CD4-positive, alpha-beta memory T cell (primary cell): ENCODE results near the gene ARAP1. TPM values are rescaled to one million over a fixed set of nuclear protein-coding genes. Genes with fewer than 3 reads are reported as not detected.

Experiments
- CTCF ChIA-PET: fragments of 350-600 bp; sonication (Branson Sonifier 250); formaldehyde crosslinking; loops from one replicate; lab custom pipeline; 2021; ENCODE audit warnings: inconsistent platforms; ENCODE audit not compliant: partially characterized antibody; lab: Charles Lee
- POLR2A ChIA-PET: fragments of 350-600 bp; sonication (Branson Sonifier 250); formaldehyde crosslinking; loops from one replicate; lab custom pipeline; 2021; ENCODE audit not compliant: partially characterized antibody; lab: Charles Lee
- DNase-seq, 5 donors: peaks; one replicate each; pipeline versions ENCODE4 v3.0.0 to v3.0.0-alpha.2; 2020 to 2022; ENCODE audit warnings: mixed read lengths in 1 of 5
- H3K27ac ChIP-seq: one replicate; pipeline ENCODE4 v1.7.0; 2013; ENCODE audit warnings: low read depth, low read length
- H3K27me3 ChIP-seq: 2 replicates; pipeline ENCODE4 v1.7.0; 2013; ENCODE audit warnings: mild to moderate bottlenecking, low read length, moderate library complexity; ENCODE audit not compliant: insufficient read depth
- H3K36me3 ChIP-seq: 2 replicates; pipeline ENCODE4 v1.7.0; 2013; ENCODE audit warnings: mild to moderate bottlenecking, low read length, moderate library complexity; ENCODE audit not compliant: insufficient read depth
- H3K4me1 ChIP-seq: 2 replicates; pipeline ENCODE4 v1.7.0; 2013; ENCODE audit warnings: mild to moderate bottlenecking, low read length, moderate library complexity; ENCODE audit not compliant: insufficient read depth
- H3K4me3 ChIP-seq, 2 donors: one replicate each; pipeline ENCODE4 v1.7.0; 2013; ENCODE audit warnings: low read length in 2 of 2, mild to moderate bottlenecking in 1 of 2
- H3K9me3 ChIP-seq, 2 donors: one replicate each; pipeline ENCODE4 v1.7.0; 2013; ENCODE audit warnings: low read length in 2 of 2, control low read depth in 1 of 2; ENCODE audit not compliant: control insufficient read depth in 1 of 2
- H3K27ac Mint-ChIP-seq, 7 donors: one replicate each; pipeline ENCODE4 v1.8.0; 2020 to 2021; ENCODE audit warnings: mixed read lengths in 7 of 7, mild to moderate bottlenecking in 6 of 7, inconsistent platforms in 3 of 7, moderate library complexity in 3 of 7
- H3K27me3 Mint-ChIP-seq, 2 donors: one replicate each; pipeline ENCODE4 v1.8.0; 2020 to 2021; ENCODE audit warnings: mixed read lengths in 2 of 2
- H3K36me3 Mint-ChIP-seq, 2 donors: one replicate each; pipeline ENCODE4 v1.8.0; 2020 to 2021; ENCODE audit warnings: mixed read lengths in 2 of 2, inconsistent platforms in 1 of 2, mild to moderate bottlenecking in 1 of 2
- H3K4me1 Mint-ChIP-seq, 4 donors: one replicate each; pipeline ENCODE4 v1.8.0; 2020 to 2021; ENCODE audit warnings: mixed read lengths in 4 of 4, mild to moderate bottlenecking in 1 of 4
- H3K4me3 Mint-ChIP-seq, 8 donors: one replicate each; pipeline ENCODE4 v1.8.0; 2020 to 2021; ENCODE audit warnings: mixed read lengths in 8 of 8, mild to moderate bottlenecking in 7 of 8, moderate library complexity in 6 of 8, inconsistent platforms in 3 of 8
- H3K9me3 Mint-ChIP-seq, 8 donors: one replicate each; pipeline ENCODE4 v1.8.0; 2020 to 2021; ENCODE audit warnings: mixed read lengths in 8 of 8, mild to moderate bottlenecking in 5 of 8, inconsistent platforms in 3 of 8, moderate library complexity in 1 of 8
- intact Hi-C: fragments of 100-400 bp; cut with micrococcal nuclease; formaldehyde crosslinking; loops from one replicate; pipeline ENCODE4 v1.15.1; 2023
- microRNA-seq: library from miRNA; unstranded; fragments of <30 nt; microRNA quantifications from one replicate; pipeline ENCODE4 v1.2.0, GENCODE V29; 2021; ENCODE audit warnings: borderline replicate concordance, borderline number of aligned reads, borderline microRNAs expressed, mixed read lengths
- polyA plus RNA-seq, 2 donors: library from polyadenylated mRNA; unstranded; fragments of 300-500 nt; fragmentation: Illumina TruSeq; gene quantifications; one replicate each; pipeline ENCODE4 v1.2.3, GENCODE V29; 2021
- total RNA-seq, 2 experiments: library from RNA; stranded (reverse); gene quantifications; one replicate each; pipeline ENCODE4 v1.2.3, GENCODE V29; 2021

The ARAP1 gene
- total and polyA plus RNA-seq, 4 experiments from 2014 or later = 9.5 to 157 (median 90.1) TPM

- no peak for DNase-seq
- H3K9me3 Mint-ChIP-seq = no peaks in the 10 kb centered on the region
- Histone ChIP-seq H3K36me3 (no peaks in the 10 kb centered on the region), H3K27ac (no peak overlapping the region), H3K27me3 (peaks cover 6% of the 10 kb centered on the region), H3K4me1 (no peaks in the 10 kb centered on the region), H3K4me3 (no peak overlapping the region), H3K9me3 (no peaks in the 10 kb centered on the region)
- no peaks in the 10 kb centered on the region for H3K36me3 Mint-ChIP-seq
- H3K4me3 Mint-ChIP-seq = no peak overlapping the region
- ChIA-PET CTCF (interaction anchor here (0.8 kb wide), 1 partner anchor 51 kb away, joined by 3 read pairs; no protein-coding TSS in a partner anchor), POLR2A (no interaction called here)
- intact Hi-C loops = no loop called here
- H3K4me1 Mint-ChIP-seq = no peaks in the 10 kb centered on the region
- peaks cover 5 to 21% of the 10 kb centered on the region in 2 donors for H3K27me3 Mint-ChIP-seq
- H3K27ac Mint-ChIP-seq = no peak overlapping the region
Measured at GRCh38 chr11:72636376-72636775, 115.8 kb downstream of the ARAP1 start.

DNA sequence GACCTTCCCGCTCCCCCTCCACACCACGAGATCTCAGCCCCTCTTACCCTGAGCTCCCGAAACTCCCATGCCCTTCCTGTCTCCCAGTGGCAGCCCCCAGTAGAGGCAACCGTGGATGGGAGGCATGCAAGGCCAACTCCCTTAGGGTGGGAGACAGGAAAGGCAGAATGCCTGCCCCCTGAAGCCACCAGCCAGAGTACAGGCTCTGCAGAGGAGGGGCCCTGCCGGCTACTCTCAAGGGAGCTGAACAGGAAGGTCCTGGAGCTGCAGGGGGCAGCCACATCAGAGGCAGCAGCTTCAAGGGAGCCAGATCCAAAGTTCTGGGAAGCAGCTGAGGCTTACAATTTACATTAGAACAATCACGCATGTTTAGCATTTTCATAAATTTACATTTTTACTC lies 116.3 kb downstream of the ARAP1 start:
- Histone ChIP-seq H3K27me3 (peaks cover 2% of the 10 kb centered on the region), H3K4me1 (no peaks in the 10 kb centered on the region), H3K36me3 (no peaks in the 10 kb centered on the region), H3K27ac (no peak overlapping the region), H3K4me3 (no peak overlapping the region), H3K9me3 (no peaks in the 10 kb centered on the region)
- intact Hi-C loops = no loop called here
- ChIA-PET POLR2A (no interaction called here), CTCF (interaction anchor here (1.4 kb wide), 1 partner anchor 164 kb away, joined by 5 read pairs; no protein-coding TSS in a partner anchor)
- no peak for DNase-seq
- peaks cover 5 to 21% of the 10 kb centered on the region in 2 donors for H3K27me3 Mint-ChIP-seq
- no peak overlapping the region for H3K4me3 Mint-ChIP-seq
- H3K36me3 Mint-ChIP-seq = no peaks in the 10 kb centered on the region
- no peaks in the 10 kb centered on the region for H3K9me3 Mint-ChIP-seq
- peak overlapping the region in 1 of 7 donors; percentile 48 for H3K27ac Mint-ChIP-seq
- H3K4me1 Mint-ChIP-seq = no peaks in the 10 kb centered on the region

- CTCF ChIA-PET = interaction anchor here (1.0 to 1.4 kb wide), 2 partner anchors 9 to 164 kb away, joined by 5 read pairs; no protein-coding TSS in a partner anchor
- Histone ChIP-seq H3K27ac (no peak overlapping the region), H3K36me3 (no peaks in the 10 kb centered on the region), H3K4me1 (no peaks in the 10 kb centered on the region), H3K9me3 (no peaks in the 10 kb centered on the region), H3K4me3 (no peak overlapping the region), H3K27me3 (no peaks in the 10 kb centered on the region)
- H3K27me3 Mint-ChIP-seq = peaks cover 5 to 21% of the 10 kb centered on the region in 2 donors
- H3K27ac Mint-ChIP-seq = peak overlapping the region in 1 of 7 donors; percentile 0
- DNase-seq = no peak
- no peaks in the 10 kb centered on the region for H3K4me1 Mint-ChIP-seq
- intact Hi-C loops = no loop called here
- POLR2A ChIA-PET = no interaction called here
- no peak overlapping the region for H3K4me3 Mint-ChIP-seq
- H3K9me3 Mint-ChIP-seq = no peaks in the 10 kb centered on the region
- H3K36me3 Mint-ChIP-seq = no peaks in the 10 kb centered on the region
Measured at GRCh38 chr11:72635309-72635915, 116.8 kb downstream of the ARAP1 start.

Small RNAs within 50 kb of the gene (microRNA-seq; reads per million reads assigned to microRNA genes)
- not detected for gene MIR4692

Other genes starting within 250 kb of the ARAP1 start
- gene PDE2A, start 78.0 kb downstream of the ARAP1 start, total RNA-seq = 1 to 10 TPM in 1 of 2 experiments, under 1 TPM in 1; 0.75 to 1.7 TPM
- 1 to 10 TPM in 1 of 2 donors, under 1 TPM in 1; 0.11 to 1.2 TPM for gene PDE2A, start 78.0 kb downstream of the ARAP1 start, polyA plus RNA-seq
- gene STARD10, start 41.6 kb upstream of the ARAP1 start, total RNA-seq = 10 to 100 TPM; 23.0 to 23.5 TPM
- gene STARD10, start 41.6 kb upstream of the ARAP1 start, polyA plus RNA-seq = 10 to 100 TPM; 24.9 to 27.0 TPM
- 100 to 1,000 TPM; 194 to 202 TPM for gene ATG16L2, start 62.0 kb upstream of the ARAP1 start, total RNA-seq
- gene ATG16L2, start 62.0 kb upstream of the ARAP1 start, polyA plus RNA-seq = 10 to 100 TPM; 13.2 to 24.1 TPM